ENCODE results near the gene DENND1A.

DENND1A gene

GRCh38 chr9:123482295-123482968 lies 447.5 kb downstream of the DENND1A start:
- H3K4me1 ChIP-seq (ENCODE audit: control insufficient read depth, insufficient read depth, low read length), result no peaks in the 10 kb centered on the region
- H3K27me3 ChIP-seq (ENCODE audit: control insufficient read depth, insufficient read depth, low read length), result no peaks in the 10 kb centered on the region
- H3K36me3 ChIP-seq (ENCODE audit: insufficient read depth, low read length), result no peaks in the 10 kb centered on the region
- no peak overlapping the region for H3K9ac ChIP-seq (ENCODE audit: low read depth, low read length)
- no peak overlapping the region for H3K4me2 ChIP-seq (ENCODE audit: low read length)
- no peak overlapping the region for H3K4me3 ChIP-seq (ENCODE audit: low read length)
- no peaks in the 10 kb centered on the region for H3K9me3 ChIP-seq (replicated peaks; ENCODE audit: low read length)

- H3K9ac ChIP-seq (ENCODE audit: low read depth, low read length), result no peak overlapping the region
- H3K4me3 ChIP-seq (ENCODE audit: low read length), result no peak overlapping the region
- no peaks in the 10 kb centered on the region for H3K36me3 ChIP-seq (ENCODE audit: insufficient read depth, low read length)
- H3K4me1 ChIP-seq (ENCODE audit: control insufficient read depth, insufficient read depth, low read length), result no peaks in the 10 kb centered on the region
- no peaks in the 10 kb centered on the region for H3K27me3 ChIP-seq (ENCODE audit: control insufficient read depth, insufficient read depth, low read length)
- H3K4me2 ChIP-seq (ENCODE audit: low read length), result no peak overlapping the region
- H3K9me3 ChIP-seq (replicated peaks; ENCODE audit: low read length), result no peaks in the 10 kb centered on the region
Measured at GRCh38 chr9:123481209-123481865, 448.6 kb downstream of the DENND1A start.

- Histone ChIP-seq H3K4me1 (ENCODE audit: control insufficient read depth, insufficient read depth, low read length) (no peaks in the 10 kb centered on the region), H3K27me3 (ENCODE audit: control insufficient read depth, insufficient read depth, low read length) (no peaks in the 10 kb centered on the region), H3K4me2 (ENCODE audit: low read length) (no peak overlapping the region), H3K9me3 (replicated peaks; ENCODE audit: low read length) (no peaks in the 10 kb centered on the region), H3K9ac (ENCODE audit: low read depth, low read length) (no peak overlapping the region), H3K4me3 (ENCODE audit: low read length) (no peak overlapping the region), H3K36me3 (ENCODE audit: insufficient read depth, low read length) (no peaks in the 10 kb centered on the region)
Measured at GRCh38 chr9:123480791-123481190, 449.1 kb downstream of the DENND1A start.

- Histone ChIP-seq H3K4me2 (ENCODE audit: low read length) (no peak overlapping the region), H3K27me3 (ENCODE audit: control insufficient read depth, insufficient read depth, low read length) (no peaks in the 10 kb centered on the region), H3K9ac (ENCODE audit: low read depth, low read length) (no peak overlapping the region), H3K36me3 (ENCODE audit: insufficient read depth, low read length) (no peaks in the 10 kb centered on the region), H3K9me3 (replicated peaks; ENCODE audit: low read length) (no peaks in the 10 kb centered on the region), H3K4me1 (ENCODE audit: control insufficient read depth, insufficient read depth, low read length) (no peaks in the 10 kb centered on the region), H3K4me3 (ENCODE audit: low read length) (no peak overlapping the region)
Measured at GRCh38 chr9:123480096-123480495, 449.8 kb downstream of the DENND1A start.

- Histone ChIP-seq H3K36me3 (ENCODE audit: insufficient read depth, low read length) (no peaks in the 10 kb centered on the region), H3K4me3 (ENCODE audit: low read length) (no peak overlapping the region)
Measured at GRCh38 chr9:123478967-123479602, 450.8 kb downstream of the DENND1A start.

GRCh38 chr9:123478160-123478559 lies 451.8 kb downstream of the DENND1A start:
- Histone ChIP-seq H3K27me3 (ENCODE audit: control insufficient read depth, insufficient read depth, low read length) (no peaks in the 10 kb centered on the region), H3K4me2 (ENCODE audit: low read length) (no peak overlapping the region), H3K4me1 (ENCODE audit: control insufficient read depth, insufficient read depth, low read length) (no peaks in the 10 kb centered on the region), H3K9ac (ENCODE audit: low read depth, low read length) (no peak overlapping the region), H3K9me3 (replicated peaks; ENCODE audit: low read length) (no peaks in the 10 kb centered on the region), H3K36me3 (ENCODE audit: insufficient read depth, low read length) (no peaks in the 10 kb centered on the region), H3K4me3 (ENCODE audit: low read length) (no peak overlapping the region)

More at GRCh38 chr9:123478967-123479602, 450.8 kb downstream of the DENND1A start:
- Histone ChIP-seq H3K9ac (ENCODE audit: low read depth, low read length) (no peak overlapping the region), H3K4me2 (ENCODE audit: low read length) (no peak overlapping the region), H3K27me3 (ENCODE audit: control insufficient read depth, insufficient read depth, low read length) (no peaks in the 10 kb centered on the region), H3K4me1 (ENCODE audit: control insufficient read depth, insufficient read depth, low read length) (no peaks in the 10 kb centered on the region), H3K9me3 (replicated peaks; ENCODE audit: low read length) (no peaks in the 10 kb centered on the region)

GRCh38 chr9:123475407-123475806 lies 454.5 kb downstream of the DENND1A start:
- no peaks in the 10 kb centered on the region for H3K36me3 ChIP-seq (ENCODE audit: insufficient read depth, low read length)
- H3K4me1 ChIP-seq (ENCODE audit: control insufficient read depth, insufficient read depth, low read length), result no peaks in the 10 kb centered on the region
- no peaks in the 10 kb centered on the region for H3K27me3 ChIP-seq (ENCODE audit: control insufficient read depth, insufficient read depth, low read length)

GRCh38 chr9:123472862-123473614 lies 456.9 kb downstream of the DENND1A start:
- no peaks in the 10 kb centered on the region for H3K36me3 ChIP-seq (ENCODE audit: insufficient read depth, low read length)
- no peaks in the 10 kb centered on the region for H3K4me1 ChIP-seq (ENCODE audit: control insufficient read depth, insufficient read depth, low read length)
- H3K4me2 ChIP-seq (ENCODE audit: low read length), result no peak overlapping the region
- no peaks in the 10 kb centered on the region for H3K27me3 ChIP-seq (ENCODE audit: control insufficient read depth, insufficient read depth, low read length)
- H3K4me3 ChIP-seq (ENCODE audit: low read length), result no peak overlapping the region
- no peaks in the 10 kb centered on the region for H3K9me3 ChIP-seq (replicated peaks; ENCODE audit: low read length)
- no peak overlapping the region for H3K9ac ChIP-seq (ENCODE audit: low read depth, low read length)

More at GRCh38 chr9:123475407-123475806, 454.5 kb downstream of the DENND1A start:
- H3K9me3 ChIP-seq (replicated peaks; ENCODE audit: low read length), result no peaks in the 10 kb centered on the region
- no peak overlapping the region for H3K4me2 ChIP-seq (ENCODE audit: low read length)
- no peak overlapping the region for H3K4me3 ChIP-seq (ENCODE audit: low read length)
- H3K9ac ChIP-seq (ENCODE audit: low read depth, low read length), result no peak overlapping the region

- Histone ChIP-seq H3K4me2 (ENCODE audit: low read length) (no peak overlapping the region), H3K36me3 (ENCODE audit: insufficient read depth, low read length) (no peaks in the 10 kb centered on the region), H3K27me3 (ENCODE audit: control insufficient read depth, insufficient read depth, low read length) (no peaks in the 10 kb centered on the region), H3K4me3 (ENCODE audit: low read length) (no peak overlapping the region), H3K4me1 (ENCODE audit: control insufficient read depth, insufficient read depth, low read length) (no peaks in the 10 kb centered on the region), H3K9ac (ENCODE audit: low read depth, low read length) (no peak overlapping the region), H3K9me3 (replicated peaks; ENCODE audit: low read length) (no peaks in the 10 kb centered on the region)
Measured at GRCh38 chr9:123471843-123472570, 457.9 kb downstream of the DENND1A start.

GRCh38 chr9:123470991-123471770 lies 458.7 kb downstream of the DENND1A start:
- H3K4me1 ChIP-seq (ENCODE audit: control insufficient read depth, insufficient read depth, low read length), result no peaks in the 10 kb centered on the region
- no peak overlapping the region for H3K9ac ChIP-seq (ENCODE audit: low read depth, low read length)
- H3K4me3 ChIP-seq (ENCODE audit: low read length), result no peak overlapping the region
- no peaks in the 10 kb centered on the region for H3K36me3 ChIP-seq (ENCODE audit: insufficient read depth, low read length)
- H3K9me3 ChIP-seq (replicated peaks; ENCODE audit: low read length), result no peaks in the 10 kb centered on the region
- no peaks in the 10 kb centered on the region for H3K27me3 ChIP-seq (ENCODE audit: control insufficient read depth, insufficient read depth, low read length)
- H3K4me2 ChIP-seq (ENCODE audit: low read length), result no peak overlapping the region

All from skeletal muscle satellite cell (primary cell).